Measurements from ENCODE around the gene STON1. TPM values are rescaled to one million over a fixed set of nuclear protein-coding genes. Genes with fewer than 3 reads are reported as not detected.

STON1 gene
- total RNA-seq, 2 donors from 2014 or later, result 2.1 to 11.9 TPM

DNA sequence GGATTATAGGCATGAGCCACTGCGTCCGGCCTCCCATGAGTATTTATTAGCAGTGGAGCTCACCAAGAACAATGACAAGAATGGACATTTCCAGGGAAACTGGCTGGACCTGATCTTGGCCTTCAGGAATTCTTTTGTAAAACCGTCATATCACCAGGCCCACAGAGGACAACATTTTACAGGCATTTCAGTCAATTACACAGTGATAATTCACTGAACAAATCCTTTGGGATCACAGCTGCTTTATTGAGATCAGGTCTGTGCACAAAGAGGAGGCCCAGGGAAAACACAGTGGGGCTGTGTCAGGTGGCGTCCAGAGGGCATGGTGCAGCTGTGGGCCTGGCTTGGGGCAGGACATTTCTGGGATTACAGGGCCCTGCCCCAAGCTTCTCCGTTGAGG lies 57.6 kb downstream of the STON1 start:
- DNase-seq, result no peak
- Histone ChIP-seq H3K9ac (ENCODE audit: low read depth in 2 of 2, low read length in 2 of 2) (no peak overlapping the region), H3K27ac (no peak overlapping the region), H3K4me3 (no peak overlapping the region), H3K4me1 (no peaks in the 10 kb centered on the region), H3K9me3 (no peaks in the 10 kb centered on the region), H3K36me3 (no peaks in the 10 kb centered on the region), H3K27me3 (no peaks in the 10 kb centered on the region)
- intact Hi-C loops (cut with DNase I), result loop anchor here (10.0 kb wide), 1 partner anchor 113 kb away; no protein-coding TSS in a partner anchor
- TF ChIP-seq, protein P1, sequence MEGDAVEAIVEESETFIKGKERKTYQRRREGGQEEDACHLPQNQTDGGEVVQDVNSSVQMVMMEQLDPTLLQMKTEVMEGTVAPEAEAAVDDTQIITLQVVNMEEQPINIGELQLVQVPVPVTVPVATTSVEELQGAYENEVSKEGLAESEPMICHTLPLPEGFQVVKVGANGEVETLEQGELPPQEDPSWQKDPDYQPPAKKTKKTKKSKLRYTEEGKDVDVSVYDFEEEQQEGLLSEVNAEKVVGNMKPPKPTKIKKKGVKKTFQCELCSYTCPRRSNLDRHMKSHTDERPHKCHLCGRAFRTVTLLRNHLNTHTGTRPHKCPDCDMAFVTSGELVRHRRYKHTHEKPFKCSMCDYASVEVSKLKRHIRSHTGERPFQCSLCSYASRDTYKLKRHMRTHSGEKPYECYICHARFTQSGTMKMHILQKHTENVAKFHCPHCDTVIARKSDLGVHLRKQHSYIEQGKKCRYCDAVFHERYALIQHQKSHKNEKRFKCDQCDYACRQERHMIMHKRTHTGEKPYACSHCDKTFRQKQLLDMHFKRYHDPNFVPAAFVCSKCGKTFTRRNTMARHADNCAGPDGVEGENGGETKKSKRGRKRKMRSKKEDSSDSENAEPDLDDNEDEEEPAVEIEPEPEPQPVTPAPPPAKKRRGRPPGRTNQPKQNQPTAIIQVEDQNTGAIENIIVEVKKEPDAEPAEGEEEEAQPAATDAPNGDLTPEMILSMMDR (IDR thresholded peaks at IDR 0.05), result no peak

DNA sequence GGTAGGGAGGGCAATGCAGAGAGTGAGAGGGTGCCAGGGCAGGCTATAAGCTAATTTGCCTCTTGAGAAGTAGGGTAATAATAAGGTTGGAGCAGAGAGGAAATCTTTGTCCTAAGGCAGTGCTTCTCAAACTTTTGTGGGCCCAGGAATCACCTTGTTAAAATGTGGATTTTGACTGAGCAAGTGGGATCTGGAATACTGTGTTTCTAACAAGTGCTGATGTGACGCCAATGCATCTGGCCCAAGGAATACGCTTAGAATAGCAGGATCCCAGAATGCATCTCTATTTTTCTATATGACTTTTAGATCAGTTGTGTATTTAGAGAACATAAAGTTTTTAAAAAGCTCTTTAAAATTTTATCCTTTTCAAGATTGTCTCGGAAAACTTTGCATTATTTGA lies 58.0 kb downstream of the STON1 start:
- Histone ChIP-seq H3K36me3 (no peaks in the 10 kb centered on the region), H3K9me3 (no peaks in the 10 kb centered on the region), H3K4me1 (no peaks in the 10 kb centered on the region), H3K27me3 (no peaks in the 10 kb centered on the region), H3K27ac (no peak overlapping the region), H3K9ac (ENCODE audit: low read depth in 2 of 2, low read length in 2 of 2) (no peak overlapping the region), H3K4me3 (no peak overlapping the region)
- intact Hi-C loops (cut with DNase I), result loop anchor here (10.0 kb wide), 1 partner anchor 113 kb away; no protein-coding TSS in a partner anchor
- TF ChIP-seq, protein P1 (IDR thresholded peaks at IDR 0.05), result no peak
- DNase-seq, result no peak

DNA sequence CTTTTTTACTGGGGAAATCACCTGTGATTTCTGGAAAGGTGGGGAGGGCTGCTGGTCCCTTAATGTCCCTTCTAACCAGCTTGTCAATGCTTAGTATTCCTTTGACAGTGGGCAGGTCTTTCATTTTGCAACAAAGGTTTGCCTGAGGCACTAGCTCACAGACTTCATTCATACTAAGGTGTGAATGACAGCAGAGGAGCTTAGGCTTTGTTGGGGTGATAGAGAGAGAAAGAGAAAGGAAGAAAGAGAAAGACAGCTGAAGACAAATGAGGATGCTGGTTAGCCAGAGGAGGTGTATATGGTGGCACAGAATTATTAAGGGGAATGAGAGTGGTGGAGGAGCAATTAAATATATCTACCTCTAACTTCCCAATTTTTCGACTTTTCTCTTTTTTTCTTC lies 58.8 kb downstream of the STON1 start:
- H3K4me3 ChIP-seq, result no peak overlapping the region
- H3K36me3 ChIP-seq, result no peaks in the 10 kb centered on the region
- H3K4me1 ChIP-seq, result no peaks in the 10 kb centered on the region
- no peak overlapping the region for H3K9ac ChIP-seq (ENCODE audit: low read depth in 2 of 2, low read length in 2 of 2)
- TF ChIP-seq, protein P1 (IDR thresholded peaks at IDR 0.05), result no peak
- no peaks in the 10 kb centered on the region for H3K27me3 ChIP-seq
- no peak overlapping the region for H3K27ac ChIP-seq
- intact Hi-C loops (cut with DNase I), result loop anchor here (10.0 kb wide), 1 partner anchor 114 kb away; no protein-coding TSS in a partner anchor
- DNase-seq, result no peak
- no peaks in the 10 kb centered on the region for H3K9me3 ChIP-seq

DNA sequence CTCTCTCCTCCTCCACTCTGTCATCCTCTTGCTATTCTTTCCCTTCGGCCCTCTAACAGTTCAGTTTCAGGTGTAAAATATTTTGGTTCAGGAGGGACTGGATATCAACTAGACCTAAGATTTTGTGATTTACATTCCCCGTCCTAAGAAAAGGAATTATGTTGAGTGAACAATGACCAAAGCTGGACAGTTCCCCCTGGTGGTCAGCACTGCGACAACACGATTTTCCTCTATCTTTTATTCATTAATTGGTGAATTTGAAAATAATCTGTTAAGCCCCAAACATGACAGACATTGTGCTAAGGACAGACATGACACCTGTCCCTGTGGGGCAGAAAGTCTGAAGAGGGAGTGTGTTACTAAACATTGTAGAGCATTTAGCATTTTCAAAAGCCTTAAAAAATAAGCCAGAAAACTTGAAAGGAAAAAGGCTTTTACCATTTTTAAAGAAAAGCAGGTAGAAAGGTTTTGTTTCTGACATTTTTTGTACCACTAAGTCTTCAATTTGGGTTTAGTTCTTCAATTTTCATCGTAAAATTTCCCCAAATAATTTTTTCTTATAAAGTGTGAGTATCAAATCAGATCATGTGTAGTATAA lies 59.3 kb downstream of the STON1 start:
- no peaks in the 10 kb centered on the region for H3K36me3 ChIP-seq
- intact Hi-C loops (cut with DNase I), result loop anchor here (10.0 kb wide), 1 partner anchor 114 kb away; no protein-coding TSS in a partner anchor
- H3K4me3 ChIP-seq, result no peak overlapping the region
- no peak overlapping the region for H3K9ac ChIP-seq (ENCODE audit: low read depth in 2 of 2, low read length in 2 of 2)
- no peaks in the 10 kb centered on the region for H3K27me3 ChIP-seq
- TF ChIP-seq, protein P1 (IDR thresholded peaks at IDR 0.05), result peak; percentile 36
- no peak overlapping the region for H3K27ac ChIP-seq
- no peaks in the 10 kb centered on the region for H3K9me3 ChIP-seq
- DNase-seq, result no peak
- H3K4me1 ChIP-seq, result no peaks in the 10 kb centered on the region

DNA sequence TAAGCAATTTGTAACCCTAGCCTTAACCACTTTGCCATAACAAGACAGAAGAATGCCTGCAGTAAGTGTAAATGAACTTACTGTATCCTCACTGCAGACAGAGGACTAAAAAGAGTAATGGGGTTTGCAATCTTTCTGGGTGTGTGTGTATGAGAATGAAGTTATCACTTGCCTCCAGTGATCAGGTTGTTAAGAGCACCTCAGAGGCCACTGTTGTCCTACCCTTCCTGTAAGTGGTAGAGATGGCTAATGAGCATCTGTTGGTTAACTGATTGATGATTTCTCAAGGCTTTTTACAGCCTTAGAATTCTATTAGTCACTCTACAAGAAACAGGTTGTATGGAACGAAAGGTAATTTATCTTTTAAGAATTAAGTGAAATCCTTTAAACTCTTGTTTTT lies 60.1 kb downstream of the STON1 start:
- no peak for DNase-seq
- Histone ChIP-seq H3K9me3 (no peaks in the 10 kb centered on the region), H3K36me3 (no peaks in the 10 kb centered on the region), H3K9ac (ENCODE audit: low read depth in 2 of 2, low read length in 2 of 2) (no peak overlapping the region), H3K27ac (no peak overlapping the region), H3K27me3 (no peaks in the 10 kb centered on the region), H3K4me1 (no peaks in the 10 kb centered on the region), H3K4me3 (no peak overlapping the region)
- TF ChIP-seq, protein P1 (IDR thresholded peaks at IDR 0.05), result no peak
- intact Hi-C loops (cut with DNase I), result no loop called here
